Measurements from ENCODE around the gene GALNT7.
A peak's percentile ranks its signal among the peaks of the same experiment; 100 is the strongest.
"Not testable (repeated sequence)": the region's sequence is repeated elsewhere in the genome, so short reads cannot be mapped to it uniquely, and the experiment has no call there.

Gene GALNT7

GRCh38 chr4:173167758-173168395, 734 bp upstream of the GALNT7 start:
- DNase-seq: peak; percentile 72

- no peak for DNase-seq
These were observed 492 bp downstream of the GALNT7 start for GRCh38 chr4:173169178-173169427.

- peak; percentile 87 for DNase-seq
These were observed 994 bp downstream of the GALNT7 start for GRCh38 chr4:173169428-173170181.

- DNase-seq: no peak
These were observed 1.7 kb downstream of the GALNT7 start for GRCh38 chr4:173170182-173170778.

GRCh38 chr4:173171098-173171497, 2.5 kb downstream of the GALNT7 start:
- DNase-seq: no peak

- DNase-seq: no peak
These were observed 3.4 kb downstream of the GALNT7 start for GRCh38 chr4:173171987-173172386.

GRCh38 chr4:173174184-173174583, 5.6 kb downstream of the GALNT7 start:
- DNase-seq: no peak

GRCh38 chr4:173174594-173175012, 6.0 kb downstream of the GALNT7 start:
- DNase-seq: no peak

- DNase-seq: no peak
These were observed 7.4 kb downstream of the GALNT7 start for GRCh38 chr4:173176010-173176409.

- no peak for DNase-seq
These were observed 8.6 kb downstream of the GALNT7 start for GRCh38 chr4:173177232-173177631.

- no peak for DNase-seq
These were observed 9.5 kb downstream of the GALNT7 start for GRCh38 chr4:173178144-173178543.

GRCh38 chr4:173181848-173182247, 13.2 kb downstream of the GALNT7 start:
- no peak for DNase-seq

GRCh38 chr4:173182403-173182802, 13.8 kb downstream of the GALNT7 start:
- no peak for DNase-seq

GRCh38 chr4:173183659-173184247, 15.1 kb downstream of the GALNT7 start:
- DNase-seq: not testable (repeated sequence)

- no peak for DNase-seq
These were observed 17.4 kb downstream of the GALNT7 start for GRCh38 chr4:173185847-173186510.

GRCh38 chr4:173187732-173188131, 19.1 kb downstream of the GALNT7 start:
- no peak for DNase-seq

GRCh38 chr4:173188648-173189047, 20.0 kb downstream of the GALNT7 start:
- no peak for DNase-seq

- DNase-seq: no peak
These were observed 20.6 kb downstream of the GALNT7 start for GRCh38 chr4:173189117-173189693.

- no peak for DNase-seq
These were observed 23.0 kb downstream of the GALNT7 start for GRCh38 chr4:173191623-173192041.

GRCh38 chr4:173192375-173193162, 24.0 kb downstream of the GALNT7 start:
- DNase-seq: no peak

- DNase-seq: no peak
These were observed 25.5 kb downstream of the GALNT7 start for GRCh38 chr4:173194157-173194556.

- no peak for DNase-seq
These were observed 26.5 kb downstream of the GALNT7 start for GRCh38 chr4:173195109-173195508.

All from activated effector memory CD4-positive, alpha-beta T cell treated with anti-CD3 and anti-CD28 coated beads, Interleukin-2, amount 50 U/mL, for 16 hours (primary cell).